Loucy (cell line): ENCODE results near the gene ASS1.

Source experiments
- EZH2phosphoT487 ChIP-seq: fragments of 200-600 bp; IDR thresholded peaks from 2 replicates; pipeline ENCODE4 v1.6.1; 2018; ENCODE audit warnings: antibody characterized with exemption, mild to moderate bottlenecking, moderate library complexity, borderline replicate concordance
- TF ChIP-seq, protein P1 (sequence below): fragments of 200-600 bp; sonication (generic); conservative IDR thresholded peaks from 2 replicates; pipeline ENCODE4 v1.5.1; 2014; ENCODE audit warnings: mild to moderate bottlenecking, antibody characterized with exemption, low read length

DNA sequence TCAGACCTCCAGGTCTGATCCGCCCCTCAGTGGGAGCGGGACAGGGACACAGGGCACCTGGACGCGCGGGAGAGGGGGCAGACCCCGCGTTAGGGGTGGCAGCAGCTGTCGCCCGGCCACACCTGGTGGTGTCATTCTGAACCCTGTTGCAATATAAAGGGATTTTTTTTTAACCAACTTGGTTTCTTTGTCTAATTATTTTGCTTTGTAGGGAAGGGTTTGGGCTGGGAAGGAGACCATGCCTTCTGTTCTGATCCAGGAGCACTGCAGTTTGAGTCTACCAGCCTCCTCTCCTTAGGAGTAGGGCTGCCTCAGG, 10.9 kb upstream of the ASS1 start:
- TF ChIP-seq, protein P1, sequence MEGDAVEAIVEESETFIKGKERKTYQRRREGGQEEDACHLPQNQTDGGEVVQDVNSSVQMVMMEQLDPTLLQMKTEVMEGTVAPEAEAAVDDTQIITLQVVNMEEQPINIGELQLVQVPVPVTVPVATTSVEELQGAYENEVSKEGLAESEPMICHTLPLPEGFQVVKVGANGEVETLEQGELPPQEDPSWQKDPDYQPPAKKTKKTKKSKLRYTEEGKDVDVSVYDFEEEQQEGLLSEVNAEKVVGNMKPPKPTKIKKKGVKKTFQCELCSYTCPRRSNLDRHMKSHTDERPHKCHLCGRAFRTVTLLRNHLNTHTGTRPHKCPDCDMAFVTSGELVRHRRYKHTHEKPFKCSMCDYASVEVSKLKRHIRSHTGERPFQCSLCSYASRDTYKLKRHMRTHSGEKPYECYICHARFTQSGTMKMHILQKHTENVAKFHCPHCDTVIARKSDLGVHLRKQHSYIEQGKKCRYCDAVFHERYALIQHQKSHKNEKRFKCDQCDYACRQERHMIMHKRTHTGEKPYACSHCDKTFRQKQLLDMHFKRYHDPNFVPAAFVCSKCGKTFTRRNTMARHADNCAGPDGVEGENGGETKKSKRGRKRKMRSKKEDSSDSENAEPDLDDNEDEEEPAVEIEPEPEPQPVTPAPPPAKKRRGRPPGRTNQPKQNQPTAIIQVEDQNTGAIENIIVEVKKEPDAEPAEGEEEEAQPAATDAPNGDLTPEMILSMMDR: no peak
- no peak for TF ChIP-seq EZH2phosphoT487
